Measurements from ENCODE around the gene PRKCD.

GRCh38 chr3:53236112-53236841 lies 75.3 kb downstream of the PRKCD start:
- TF ChIP-seq CTCF (IDR thresholded peaks at IDR 0.05) (no peak), SP1 (CRISPR knock-in tag; conservative IDR thresholded peaks at IDR 0.05) (no peak), FOXK1 (CRISPR knock-in tag; IDR thresholded peaks at IDR 0.05) (no peak), ZNF232 (CRISPR knock-in tag; IDR thresholded peaks at IDR 0.05) (no peak), CBFB (CRISPR knock-in tag; IDR thresholded peaks at IDR 0.05; ENCODE audit: low read depth) (no peak), FOXP4 (CRISPR knock-in tag; IDR thresholded peaks at IDR 0.05) (no peak), IRF2 (CRISPR knock-in tag; IDR thresholded peaks at IDR 0.05; ENCODE audit: borderline replicate concordance, low read depth) (no peak)
